Stimulated activated naive CD4-positive, alpha-beta T cell treated with Interleukin-2 at 50 U/mL for 16 hours (primary cell): Measurements from ENCODE around the gene SETD5.

ENCODE experiments used
- DNase-seq: peaks from one replicate; lab custom pipeline; 2025; lab: John Stamatoyannopoulos, UW

Gene SETD5, protein sequence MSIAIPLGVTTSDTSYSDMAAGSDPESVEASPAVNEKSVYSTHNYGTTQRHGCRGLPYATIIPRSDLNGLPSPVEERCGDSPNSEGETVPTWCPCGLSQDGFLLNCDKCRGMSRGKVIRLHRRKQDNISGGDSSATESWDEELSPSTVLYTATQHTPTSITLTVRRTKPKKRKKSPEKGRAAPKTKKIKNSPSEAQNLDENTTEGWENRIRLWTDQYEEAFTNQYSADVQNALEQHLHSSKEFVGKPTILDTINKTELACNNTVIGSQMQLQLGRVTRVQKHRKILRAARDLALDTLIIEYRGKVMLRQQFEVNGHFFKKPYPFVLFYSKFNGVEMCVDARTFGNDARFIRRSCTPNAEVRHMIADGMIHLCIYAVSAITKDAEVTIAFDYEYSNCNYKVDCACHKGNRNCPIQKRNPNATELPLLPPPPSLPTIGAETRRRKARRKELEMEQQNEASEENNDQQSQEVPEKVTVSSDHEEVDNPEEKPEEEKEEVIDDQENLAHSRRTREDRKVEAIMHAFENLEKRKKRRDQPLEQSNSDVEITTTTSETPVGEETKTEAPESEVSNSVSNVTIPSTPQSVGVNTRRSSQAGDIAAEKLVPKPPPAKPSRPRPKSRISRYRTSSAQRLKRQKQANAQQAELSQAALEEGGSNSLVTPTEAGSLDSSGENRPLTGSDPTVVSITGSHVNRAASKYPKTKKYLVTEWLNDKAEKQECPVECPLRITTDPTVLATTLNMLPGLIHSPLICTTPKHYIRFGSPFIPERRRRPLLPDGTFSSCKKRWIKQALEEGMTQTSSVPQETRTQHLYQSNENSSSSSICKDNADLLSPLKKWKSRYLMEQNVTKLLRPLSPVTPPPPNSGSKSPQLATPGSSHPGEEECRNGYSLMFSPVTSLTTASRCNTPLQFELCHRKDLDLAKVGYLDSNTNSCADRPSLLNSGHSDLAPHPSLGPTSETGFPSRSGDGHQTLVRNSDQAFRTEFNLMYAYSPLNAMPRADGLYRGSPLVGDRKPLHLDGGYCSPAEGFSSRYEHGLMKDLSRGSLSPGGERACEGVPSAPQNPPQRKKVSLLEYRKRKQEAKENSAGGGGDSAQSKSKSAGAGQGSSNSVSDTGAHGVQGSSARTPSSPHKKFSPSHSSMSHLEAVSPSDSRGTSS (N-terminal part only)

DNA sequence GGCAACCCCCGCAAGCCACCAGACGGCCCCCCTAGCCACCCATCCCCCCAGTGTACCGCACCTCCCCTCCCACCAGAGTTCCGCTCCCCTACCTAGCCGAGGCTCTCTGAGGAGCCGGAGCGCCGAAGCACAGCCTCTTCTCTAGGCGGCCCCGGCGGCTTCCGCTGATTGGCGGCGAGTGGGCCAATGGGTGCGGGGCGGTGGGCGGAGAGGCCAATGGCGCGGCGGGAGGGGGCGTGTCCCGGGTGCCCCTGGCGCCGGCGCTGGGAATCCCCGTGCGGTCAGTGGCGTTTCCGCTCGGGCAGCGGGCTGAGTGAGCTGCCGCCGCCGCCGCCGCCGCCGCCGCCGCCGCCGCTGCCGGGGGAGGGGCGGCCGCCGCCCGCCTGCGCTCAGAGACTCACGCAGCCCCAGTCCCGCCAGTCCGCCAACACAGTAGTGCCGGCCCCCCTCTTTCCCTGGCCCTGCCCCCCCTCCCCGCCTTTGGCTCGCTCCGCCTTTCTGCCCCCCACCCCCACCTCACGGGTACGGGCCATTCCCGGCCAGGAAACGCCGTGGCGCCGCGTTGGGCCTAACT lies at the start of gene SETD5:
Gene SETD5, plus strand, starts transcription at position 284 of the 574 bp plus-strand sequence. CDS start 31,324 bp downstream, outside the sequence.
- peak; percentile 99 for DNase-seq

GRCh38 chr3:9347887-9348286 lies 49.5 kb upstream of the SETD5 start:
- no peak for DNase-seq

DNA sequence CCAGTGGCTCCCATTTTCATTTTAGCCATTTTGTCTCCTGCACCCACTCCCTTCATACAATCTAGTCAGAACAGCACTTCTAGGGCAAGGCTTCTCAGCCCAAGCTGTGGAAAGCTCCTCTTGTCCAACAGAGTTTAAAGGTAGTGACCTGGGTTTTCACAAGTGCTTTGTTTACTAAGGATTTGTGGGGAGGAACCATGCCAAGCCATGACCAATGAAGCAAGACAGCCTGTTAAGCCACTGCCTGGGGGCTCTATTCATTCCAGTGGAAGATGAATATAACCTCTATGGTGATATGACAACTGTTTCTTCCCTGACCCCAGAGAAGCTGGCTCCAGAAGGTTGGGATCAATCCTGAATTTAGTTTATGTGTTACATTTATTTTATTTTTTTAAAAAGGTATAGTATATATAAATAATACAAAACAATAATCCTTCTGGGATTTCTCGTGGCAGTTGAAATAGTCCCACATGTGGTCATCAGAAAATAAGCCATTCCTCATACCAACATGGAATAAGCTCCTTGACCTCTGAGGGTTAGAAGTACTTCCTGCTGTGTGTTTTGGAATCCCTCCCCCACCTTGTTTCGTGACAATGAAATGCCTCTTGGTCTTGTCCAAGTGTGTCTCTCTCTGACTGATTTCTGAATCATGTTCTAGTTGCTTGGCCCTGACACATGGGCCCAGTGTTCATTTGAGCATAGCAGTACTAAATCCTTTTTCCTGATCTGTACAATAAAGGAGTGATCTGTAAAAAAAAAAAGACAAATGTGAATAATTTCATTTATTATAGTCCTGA lies 47.9 kb upstream of the SETD5 start:
- no peak for DNase-seq

- DNase-seq, result no peak
Observed at GRCh38 chr3:9351709-9352126, 45.7 kb upstream of the SETD5 start.

DNA sequence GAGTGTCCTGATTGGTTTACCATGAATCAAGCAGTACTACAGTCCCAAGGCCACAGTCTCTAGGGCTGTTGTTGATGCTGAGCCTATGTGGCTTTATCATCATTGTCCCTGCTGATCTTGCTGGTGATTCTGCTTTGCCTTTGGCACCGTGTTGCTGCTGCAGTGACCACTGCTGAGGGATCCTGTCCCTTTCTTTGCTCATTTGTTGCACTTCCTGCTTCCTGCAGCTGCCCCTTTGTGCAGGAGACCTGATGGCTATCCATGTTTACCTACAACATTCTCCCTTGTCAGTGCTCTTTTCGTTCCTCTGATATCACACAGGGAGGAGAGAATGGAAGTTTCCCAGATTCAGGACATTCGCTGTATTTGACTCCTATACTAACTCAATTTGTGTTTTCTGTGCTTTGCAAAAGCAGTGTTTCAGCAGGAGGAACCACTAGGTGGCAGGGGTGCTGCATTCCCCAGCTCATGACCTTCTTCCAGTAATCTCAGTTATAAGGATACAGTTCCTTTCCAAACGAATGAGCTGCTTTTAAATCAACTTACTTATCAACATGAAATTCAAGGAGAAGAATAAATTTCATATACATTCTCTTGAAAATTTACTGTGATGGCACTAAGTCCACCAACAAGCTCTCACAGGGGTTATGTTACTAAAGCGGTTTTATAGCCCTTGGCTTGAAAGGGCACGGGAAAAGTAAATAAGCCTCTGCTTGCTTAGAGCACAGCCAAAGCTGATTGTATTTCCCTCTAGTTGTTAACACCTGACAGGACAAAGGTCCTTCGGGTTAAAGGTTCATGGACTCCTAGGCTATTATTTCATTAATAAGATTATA lies 44.3 kb upstream of the SETD5 start:
- DNase-seq, result peak; percentile 35

DNA sequence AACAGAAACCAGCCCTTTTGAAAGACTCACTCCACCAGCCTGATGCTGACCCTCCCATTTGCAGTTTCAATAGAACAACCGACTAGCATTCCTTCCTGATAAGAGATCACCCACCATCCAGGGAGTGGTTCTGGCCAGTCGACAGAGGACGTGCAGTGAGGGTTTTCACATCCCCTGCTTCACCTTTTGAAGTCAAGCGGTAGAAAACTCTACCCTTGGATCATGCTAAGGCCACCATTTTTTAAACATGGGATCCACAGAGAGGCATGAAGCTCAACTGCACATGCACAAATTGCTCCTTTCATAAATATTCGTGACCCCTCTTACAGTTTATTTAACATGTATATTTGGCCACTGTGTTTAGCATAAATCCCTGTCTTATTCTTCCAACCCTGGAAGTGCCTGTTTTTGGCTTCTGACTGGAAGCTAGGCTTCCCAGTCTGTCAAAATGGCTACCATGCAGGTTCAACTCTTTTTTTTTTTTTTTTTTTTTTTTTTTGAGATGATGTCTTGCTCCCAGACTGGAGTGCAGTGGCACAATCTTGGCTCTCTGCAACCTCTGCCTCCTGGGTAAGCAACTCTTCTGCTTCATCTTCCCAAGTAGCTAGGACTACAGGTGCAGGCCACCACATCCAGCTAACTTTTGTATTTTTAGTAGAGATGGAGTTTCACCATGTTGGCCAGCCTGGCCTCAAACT lies 35.6 kb upstream of the SETD5 start:
- no peak for DNase-seq

DNA sequence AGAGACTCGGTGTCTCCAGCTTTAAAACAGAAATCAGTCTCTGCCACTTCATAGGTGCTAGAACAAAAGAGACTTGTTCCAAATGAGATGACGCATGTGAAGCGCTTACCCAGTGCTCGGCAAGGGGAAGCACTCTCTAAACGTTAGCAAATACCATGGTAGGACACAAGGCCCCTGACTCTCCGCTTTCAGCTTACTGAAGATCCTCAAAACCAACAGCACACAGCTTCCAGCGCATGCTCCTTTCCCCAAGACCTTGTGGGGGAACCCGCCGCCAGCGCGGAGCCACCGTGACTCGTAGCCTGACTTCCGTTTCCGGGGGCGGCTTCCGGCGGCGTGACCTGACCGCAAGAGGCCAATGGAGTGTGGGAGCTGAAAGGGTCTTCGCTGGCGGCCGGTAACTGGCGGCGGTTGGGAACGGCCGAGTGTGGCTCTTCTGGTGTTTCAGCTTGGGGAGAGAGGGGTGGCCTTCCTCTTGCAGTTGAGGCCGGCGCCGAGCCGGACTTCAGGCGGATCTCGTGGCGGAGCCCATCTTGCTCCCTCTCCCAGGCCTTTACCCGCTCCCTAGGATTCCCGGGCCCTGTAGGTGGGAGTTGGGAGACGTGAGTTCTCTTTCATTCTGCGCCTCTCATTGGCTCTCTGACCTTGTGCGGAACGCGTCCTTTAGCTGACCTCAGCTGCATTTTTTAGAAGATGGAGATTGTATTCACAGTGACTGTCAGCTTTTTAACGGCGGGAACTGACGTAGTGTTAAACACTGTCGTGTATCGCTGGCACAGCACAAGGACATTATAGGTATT lies 34.5 kb upstream of the SETD5 start, which contains the start of gene THUMPD3:
Gene THUMPD3, plus strand, starts transcription at position 324 of the 800 bp plus-strand sequence. CDS start 2,015 bp downstream, outside the sequence.
- DNase-seq, result peak; percentile 93

DNA sequence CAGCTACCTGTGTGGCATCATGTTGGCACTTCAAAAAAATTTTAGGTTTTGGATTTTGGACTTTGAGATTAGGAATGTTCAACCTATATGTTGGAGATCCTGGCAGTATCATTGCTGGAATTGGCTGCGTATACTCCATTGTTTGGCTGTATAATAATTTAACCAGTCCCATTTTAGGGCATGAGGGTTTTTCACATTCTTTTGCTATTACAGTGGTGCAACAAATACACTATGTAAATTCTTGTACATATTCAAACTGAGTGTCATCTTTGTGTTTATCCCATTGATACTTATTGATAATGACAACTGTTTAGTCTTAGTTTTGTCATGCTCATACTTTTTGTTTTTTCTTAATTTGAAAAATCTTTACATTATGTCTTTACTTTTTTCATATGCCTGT lies 27.9 kb upstream of the SETD5 start:
- DNase-seq, result no peak

- DNase-seq, result no peak
Observed at GRCh38 chr3:9373465-9373864, 23.9 kb upstream of the SETD5 start.

GRCh38 chr3:9377981-9378380 lies 19.4 kb upstream of the SETD5 start:
- no peak for DNase-seq

GRCh38 chr3:9379327-9379726 lies 18.1 kb upstream of the SETD5 start:
- DNase-seq, result no peak

GRCh38 chr3:9380014-9380413 lies 17.4 kb upstream of the SETD5 start:
- DNase-seq, result no peak

DNA sequence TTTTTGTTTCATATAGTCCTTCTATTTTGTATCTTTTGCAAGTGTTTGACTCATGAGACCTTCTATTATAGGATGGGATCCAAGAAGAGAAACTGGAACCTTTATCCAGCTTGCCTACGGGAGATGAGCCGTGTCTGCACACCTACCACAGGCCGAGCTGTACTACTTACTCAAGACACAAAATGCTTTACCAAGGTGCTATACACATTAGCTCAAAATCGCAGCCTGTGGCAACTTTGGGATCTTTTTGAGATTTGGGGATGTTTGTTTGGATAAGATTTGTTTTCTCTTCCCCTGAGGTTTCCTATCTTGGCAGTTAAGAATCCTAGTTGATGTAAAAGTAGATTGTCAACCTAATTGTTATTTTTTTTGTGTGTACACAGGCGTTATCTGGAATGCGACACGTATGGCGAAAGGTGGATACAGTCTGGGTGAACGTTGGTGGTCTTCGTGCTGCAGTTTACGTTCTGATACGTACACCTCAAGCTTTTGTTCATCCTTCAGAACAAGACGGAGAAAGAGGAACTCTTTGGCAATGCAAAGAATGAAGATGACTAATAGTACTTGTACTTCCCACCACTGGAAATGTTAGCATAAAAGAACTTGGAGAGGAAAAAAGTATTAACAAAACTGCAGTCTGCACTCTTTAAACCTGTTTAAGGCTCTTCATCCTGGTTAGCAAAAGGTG lies 13.1 kb upstream of the SETD5 start:
- DNase-seq, result no peak

- DNase-seq, result no peak
Observed at GRCh38 chr3:9385187-9386077, 12.0 kb upstream of the SETD5 start.

- DNase-seq, result no peak
Observed at GRCh38 chr3:9386078-9386459, 11.3 kb upstream of the SETD5 start.

GRCh38 chr3:9386501-9387321 lies 10.7 kb upstream of the SETD5 start:
- DNase-seq, result no peak
